HG03571 (cell line): ENCODE measurements around the gene PIK3C2A.

Experiments
- ATAC-seq: cut with Tn5 transposase; IDR thresholded peaks from one replicate; pipeline ENCODE4 v1.9.1; 2021; ENCODE audit not compliant: unreplicated experiment

The PIK3C2A gene

GRCh38 chr11:17218403-17218802 is 10.6 kb upstream of the PIK3C2A start:
- ATAC-seq = no peak

DNA sequence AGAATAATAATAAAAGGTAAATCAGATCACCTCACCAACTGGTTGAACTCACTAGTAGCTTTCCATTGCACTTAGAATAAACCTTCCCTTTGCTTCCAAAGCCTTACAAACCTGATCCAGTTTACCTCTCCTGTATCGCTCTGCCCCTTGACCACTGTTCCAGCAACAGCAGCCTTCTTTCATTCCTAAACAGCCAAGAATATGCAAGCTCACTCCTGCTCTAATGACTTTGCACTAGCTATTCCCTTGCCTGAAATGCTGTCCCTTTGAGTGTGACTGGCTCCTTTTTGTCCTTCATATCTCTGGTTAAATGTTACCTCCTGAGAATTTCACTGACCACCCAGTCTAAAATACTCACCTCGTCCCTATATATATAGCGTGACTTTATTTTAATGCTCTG is 9.6 kb upstream of the PIK3C2A start:
- no peak for ATAC-seq

GRCh38 chr11:17214338-17214737 is 6.6 kb upstream of the PIK3C2A start:
- no peak for ATAC-seq

GRCh38 chr11:17211286-17211685 is 3.5 kb upstream of the PIK3C2A start:
- no peak for ATAC-seq

DNA sequence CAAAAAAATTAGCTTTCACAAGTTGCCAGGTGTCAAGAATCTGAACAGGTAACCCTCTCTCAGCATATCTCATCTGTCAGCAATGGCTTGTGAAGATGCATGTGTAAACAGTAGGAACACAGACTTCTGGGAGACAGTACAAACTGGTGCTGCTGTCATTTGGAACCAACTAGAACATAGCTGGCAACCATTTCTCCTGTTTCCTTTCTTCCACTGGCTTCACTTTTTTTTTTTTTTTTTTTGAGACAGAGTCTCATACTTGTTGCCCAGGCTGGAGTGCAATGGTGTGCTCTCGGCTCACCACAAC is 2.1 kb upstream of the PIK3C2A start:
- ATAC-seq = no peak

- ATAC-seq = peak; percentile 55
Observed at GRCh38 chr11:17208257-17208999, 642 bp upstream of the PIK3C2A start.

DNA sequence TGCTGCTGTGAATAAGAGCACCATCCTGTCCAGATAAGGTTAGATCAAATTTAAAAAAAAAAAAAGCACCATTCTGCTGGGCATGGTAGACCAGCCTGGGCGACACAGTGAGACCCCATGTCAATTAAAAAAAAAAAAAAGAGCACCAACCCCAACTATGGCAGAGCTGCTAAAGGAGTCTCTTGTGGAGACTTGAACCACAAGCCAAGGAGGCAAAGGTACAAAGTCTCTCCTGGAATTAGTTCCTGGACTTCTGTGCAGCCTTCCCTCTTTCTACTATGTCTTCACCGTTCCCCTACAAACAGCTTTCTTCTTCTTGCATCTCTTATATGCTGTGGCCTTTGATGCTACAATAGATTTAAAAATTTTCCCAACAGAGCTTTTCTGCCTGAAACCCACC is 1.3 kb downstream of the PIK3C2A start:
- ATAC-seq = no peak

DNA sequence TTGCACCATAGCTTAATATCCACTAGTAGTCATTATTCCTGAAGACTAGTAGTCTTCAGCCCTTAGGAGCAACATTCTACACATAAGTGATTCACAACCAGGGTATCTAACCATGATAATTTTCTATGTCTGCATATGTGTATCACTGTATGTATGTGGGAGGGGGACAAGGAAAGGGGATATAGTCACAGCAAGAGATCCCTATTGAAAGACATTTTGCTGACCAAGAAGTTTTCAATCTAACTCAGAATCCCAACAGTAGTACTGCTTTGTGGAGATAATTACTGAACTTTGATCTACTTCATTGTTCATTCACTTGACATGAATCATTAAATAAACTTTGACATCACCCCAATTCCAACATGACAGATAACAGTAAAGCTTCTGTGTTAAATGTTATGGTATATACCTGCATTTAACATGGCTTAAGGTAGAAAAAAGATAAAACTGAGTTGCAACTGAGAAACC is 10.3 kb downstream of the PIK3C2A start:
- no peak for ATAC-seq

GRCh38 chr11:17188675-17189074 is 19.1 kb downstream of the PIK3C2A start:
- no peak for ATAC-seq

DNA sequence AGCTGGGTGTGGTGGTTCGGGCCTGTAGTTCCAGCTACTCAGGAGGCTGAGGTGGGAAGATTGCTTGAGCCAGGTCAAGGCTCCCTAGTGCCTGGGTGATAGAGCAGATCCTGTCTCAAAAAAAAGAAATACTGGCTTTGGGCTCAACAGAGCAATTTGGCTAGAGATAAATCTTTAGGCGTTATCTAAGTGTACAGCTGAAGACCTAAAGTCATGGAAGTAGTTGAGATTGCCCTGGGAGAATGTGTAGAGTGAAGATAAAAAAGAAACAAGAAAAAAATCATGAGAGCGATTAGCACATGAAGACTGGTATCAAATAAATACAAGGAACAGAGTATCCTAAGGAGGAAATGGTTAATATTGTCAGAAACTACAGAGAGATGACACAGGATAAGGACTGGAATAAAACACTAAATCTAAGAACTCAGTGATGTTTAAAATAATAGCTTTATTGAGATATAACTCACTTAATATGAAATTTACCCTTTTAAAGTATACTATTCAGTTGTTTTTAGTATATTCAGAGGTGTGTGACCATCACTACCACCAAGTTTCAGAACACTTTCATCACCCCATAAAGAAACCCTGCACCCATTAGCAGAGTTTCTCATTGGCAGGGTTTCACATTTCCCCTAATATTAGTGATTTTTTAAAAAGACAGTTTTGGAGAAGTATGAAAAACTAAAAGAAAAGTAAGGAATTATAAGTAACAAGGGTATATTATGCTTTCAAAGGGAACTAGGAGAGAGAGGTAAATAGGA is 20.7 kb downstream of the PIK3C2A start:
- ATAC-seq = no peak

DNA sequence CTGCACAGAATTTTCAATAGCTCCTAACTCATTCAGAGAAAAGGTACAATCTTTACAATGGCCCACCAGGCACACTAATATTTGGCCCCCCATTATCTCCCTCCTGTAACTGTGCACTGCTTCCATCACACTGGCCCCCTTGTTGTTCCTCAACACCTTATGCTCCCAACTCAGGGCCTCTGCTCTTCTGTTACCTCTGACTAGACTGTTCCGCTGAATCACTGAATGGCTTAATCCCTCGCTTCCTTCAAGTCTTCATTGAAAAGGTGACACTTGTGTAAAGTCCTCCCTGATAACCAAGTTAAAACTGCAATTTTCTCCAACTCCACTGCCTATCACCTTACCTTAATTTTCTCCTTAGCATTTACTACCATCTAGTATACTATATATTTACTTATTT is 21.8 kb downstream of the PIK3C2A start:
- ATAC-seq = no peak

GRCh38 chr11:17184882-17185587 is 22.8 kb downstream of the PIK3C2A start:
- ATAC-seq = no peak

- no peak for ATAC-seq
Observed at GRCh38 chr11:17183836-17184235, 23.9 kb downstream of the PIK3C2A start.

- no peak for ATAC-seq
Observed at GRCh38 chr11:17179970-17180369, 27.8 kb downstream of the PIK3C2A start.

- ATAC-seq = no peak
Observed at GRCh38 chr11:17173332-17173731, 34.5 kb downstream of the PIK3C2A start.

GRCh38 chr11:17171916-17172315 is 35.9 kb downstream of the PIK3C2A start:
- ATAC-seq = no peak

GRCh38 chr11:17171343-17171742 is 36.4 kb downstream of the PIK3C2A start:
- no peak for ATAC-seq

DNA sequence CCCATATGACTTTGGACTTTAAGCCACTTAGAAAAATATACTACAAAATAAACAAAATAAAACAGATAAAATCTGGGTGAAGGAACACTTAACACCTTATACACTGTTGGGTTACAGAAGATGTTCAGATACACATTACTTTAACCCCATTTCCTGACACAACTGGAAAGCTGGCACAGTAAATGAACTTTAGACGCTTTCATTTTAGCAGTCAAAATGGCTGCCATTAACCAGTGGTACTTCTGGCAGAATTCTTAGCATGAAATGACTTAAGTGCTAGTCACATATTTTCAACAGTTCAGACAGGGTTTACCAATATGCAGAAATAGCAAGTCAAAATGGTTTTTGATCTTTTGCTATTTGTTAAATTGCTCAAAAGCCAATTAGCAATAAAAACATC is 37.9 kb downstream of the PIK3C2A start:
- ATAC-seq = no peak

- ATAC-seq = no peak
Observed at GRCh38 chr11:17165247-17165890, 42.4 kb downstream of the PIK3C2A start.

DNA sequence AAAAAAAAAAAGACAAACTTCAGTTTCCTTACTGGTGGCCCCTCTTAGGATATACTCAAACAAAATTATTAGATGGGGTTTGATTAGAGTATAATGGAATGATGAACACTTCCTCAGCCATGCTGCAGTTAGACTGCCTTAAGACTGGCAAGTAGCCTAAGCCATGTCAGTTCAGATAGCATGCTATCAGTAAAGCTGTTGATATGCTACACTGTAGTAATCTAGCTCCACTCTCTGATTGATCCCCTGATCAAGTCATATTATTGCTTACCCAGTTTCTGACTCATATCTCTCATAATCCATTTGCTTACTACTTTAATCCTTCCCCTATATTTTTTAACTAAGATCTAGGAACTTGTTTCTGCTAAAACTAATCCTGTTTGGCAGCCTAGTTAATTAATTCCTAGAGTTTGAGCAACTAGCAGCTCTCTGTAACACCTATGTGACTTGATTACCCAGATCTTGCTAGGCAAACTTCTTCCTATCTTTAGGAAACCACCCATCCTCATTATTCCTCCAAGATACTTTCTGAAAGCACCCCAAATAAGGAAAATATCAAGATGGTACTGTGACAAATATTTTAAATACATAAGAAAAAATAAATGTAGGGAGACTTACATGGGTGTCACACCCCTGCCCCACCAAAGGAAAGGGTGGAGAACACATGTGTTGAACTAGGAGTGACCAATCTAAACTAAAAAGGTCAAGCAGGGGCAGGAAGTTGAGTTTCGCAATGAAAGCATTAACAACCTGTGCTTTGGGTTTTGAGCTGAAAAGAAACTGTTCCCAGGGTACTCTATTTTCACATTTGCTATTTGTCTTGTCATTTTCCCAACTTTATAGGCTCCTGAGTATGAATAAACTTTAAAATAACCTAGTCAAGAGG is 43.2 kb downstream of the PIK3C2A start:
- no peak for ATAC-seq
